HG03175 (cell line): Measurements from ENCODE around the gene TMEM140.
"Not testable (repeated sequence)": the region's sequence is repeated elsewhere in the genome, so short reads cannot be mapped to it uniquely, and the experiment has no call there.

Experiments
- ATAC-seq: cut with Tn5 transposase; IDR thresholded peaks from one replicate; pipeline ENCODE4 v1.9.1; 2021; ENCODE audit warnings: mild to moderate bottlenecking, moderate library complexity; ENCODE audit not compliant: unreplicated experiment

The TMEM140 gene

DNA sequence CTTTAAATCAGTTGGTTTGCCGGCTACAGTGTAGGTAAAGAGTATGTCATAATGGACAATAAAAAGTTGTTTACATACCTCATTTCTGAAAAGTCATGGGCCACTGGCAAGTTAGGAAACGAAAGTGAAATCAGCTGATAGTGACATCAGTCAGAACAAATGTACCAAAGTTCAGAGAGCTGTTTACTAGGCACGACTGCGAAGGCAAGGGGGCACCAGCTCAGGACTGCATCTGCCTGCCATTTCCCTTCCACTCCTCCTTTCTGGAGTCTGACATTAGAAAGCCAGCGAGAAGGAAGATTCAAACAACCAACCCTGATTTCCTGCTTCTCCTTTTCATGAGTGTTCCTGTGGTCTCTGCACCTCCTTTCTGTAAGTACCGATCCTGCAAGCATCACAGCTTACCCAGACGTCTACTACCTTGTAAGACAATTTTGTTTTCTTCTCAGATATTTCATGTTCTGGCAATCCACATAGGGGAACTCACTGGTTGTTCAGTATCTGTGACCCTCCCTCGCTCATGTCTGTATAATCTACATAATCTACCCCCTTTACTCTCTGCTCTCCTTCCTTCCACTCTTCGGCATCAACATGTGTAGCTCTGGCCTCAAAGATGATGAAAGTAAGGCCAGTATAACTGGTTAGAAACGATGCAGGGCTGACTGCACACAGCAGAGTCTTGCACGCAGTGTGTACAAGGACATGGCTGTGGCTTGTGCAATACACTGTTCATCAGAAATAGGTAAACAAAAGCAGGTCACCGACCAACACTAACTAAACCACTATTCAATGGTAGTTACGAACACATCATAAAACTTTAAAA is at the start of gene TMEM140:
Gene TMEM140 (plus strand): TSS at position 174 of the 823 bp plus-strand sequence. CDS start 16,370 bp downstream, outside the sequence.
- ATAC-seq, result peak; percentile 76

DNA sequence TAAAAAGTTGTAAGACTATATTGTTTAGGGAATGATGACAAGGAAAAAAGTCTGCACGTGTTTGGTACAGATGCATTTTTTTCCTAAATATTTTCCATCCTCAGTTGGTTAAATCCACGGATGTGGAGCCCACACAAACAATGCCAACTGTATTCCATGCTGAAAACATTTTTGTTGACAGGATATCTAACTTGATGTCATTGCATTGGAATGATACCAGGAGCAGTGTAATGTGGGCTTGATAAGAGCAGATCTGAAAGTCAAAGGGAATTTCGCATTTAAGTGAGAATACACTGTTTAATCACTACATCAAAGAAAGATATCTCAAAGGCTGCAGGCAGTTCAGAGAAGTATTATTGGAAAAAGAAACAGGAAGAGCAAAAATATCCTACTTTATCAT is 49.5 kb upstream of the TMEM140 start:
- ATAC-seq, result no peak

DNA sequence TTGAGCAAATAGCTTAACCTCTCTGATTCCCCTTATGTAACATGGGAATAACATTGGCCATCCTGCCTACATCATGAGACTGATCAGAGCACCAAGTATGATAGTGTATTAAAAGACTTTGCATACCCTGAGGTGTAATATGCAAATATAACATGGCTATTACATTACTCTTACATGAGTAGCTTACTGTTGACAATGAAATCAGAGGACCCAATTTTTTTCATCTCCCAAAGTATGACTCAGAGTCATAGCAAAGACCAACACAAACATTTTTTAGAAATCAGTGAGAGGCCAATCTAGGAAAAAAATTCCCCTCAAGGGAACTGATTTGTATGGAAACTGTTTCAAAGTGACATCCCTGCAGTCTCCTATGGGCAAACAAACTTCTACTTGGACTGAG is 47.0 kb upstream of the TMEM140 start:
- no peak for ATAC-seq

DNA sequence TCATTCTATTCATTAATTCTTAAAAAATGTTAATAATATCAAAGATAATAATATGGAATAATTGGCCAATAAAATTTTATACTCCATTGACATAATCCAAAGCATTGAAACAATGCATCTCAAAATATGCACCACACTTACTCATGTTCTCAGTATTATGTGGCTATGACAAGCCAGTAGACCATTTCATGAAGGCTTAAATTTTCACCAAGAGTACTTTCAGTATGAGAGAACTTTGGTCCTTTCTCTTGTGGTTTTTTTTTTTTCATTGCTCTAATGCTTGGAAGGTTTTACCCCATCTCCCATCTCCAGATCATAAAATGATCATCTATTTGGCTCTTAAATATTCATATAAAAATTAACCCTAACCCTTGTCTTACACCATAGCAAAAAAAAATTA is 45.5 kb upstream of the TMEM140 start:
- ATAC-seq, result peak; percentile 79

- no peak for ATAC-seq
Observed at GRCh38 chr7:135109562-135109961, 38.3 kb upstream of the TMEM140 start.

GRCh38 chr7:135109976-135110375 is 37.9 kb upstream of the TMEM140 start:
- ATAC-seq, result no peak

DNA sequence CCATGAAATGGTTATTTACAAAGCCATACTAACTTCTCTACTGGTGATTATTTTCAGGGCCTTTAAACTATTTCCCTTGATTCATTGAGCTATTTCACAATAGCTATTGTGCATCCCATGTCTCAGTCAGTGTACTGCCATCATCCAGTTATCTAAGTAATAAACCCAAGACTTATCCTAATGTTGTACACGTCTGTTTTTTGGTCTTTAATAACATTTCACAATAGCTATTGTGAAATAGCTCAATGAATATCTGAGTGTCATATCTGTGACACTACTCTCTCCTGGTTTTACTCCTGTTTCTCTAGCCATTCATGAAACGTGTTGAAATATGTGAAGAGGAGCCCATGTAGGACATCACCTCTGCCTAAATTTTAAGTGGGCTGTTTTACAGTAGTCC is 36.5 kb upstream of the TMEM140 start:
- ATAC-seq, result no peak

- no peak for ATAC-seq
Observed at GRCh38 chr7:135114622-135115021, 33.2 kb upstream of the TMEM140 start.

- no peak for ATAC-seq
Observed at GRCh38 chr7:135117096-135117495, 30.8 kb upstream of the TMEM140 start.

DNA sequence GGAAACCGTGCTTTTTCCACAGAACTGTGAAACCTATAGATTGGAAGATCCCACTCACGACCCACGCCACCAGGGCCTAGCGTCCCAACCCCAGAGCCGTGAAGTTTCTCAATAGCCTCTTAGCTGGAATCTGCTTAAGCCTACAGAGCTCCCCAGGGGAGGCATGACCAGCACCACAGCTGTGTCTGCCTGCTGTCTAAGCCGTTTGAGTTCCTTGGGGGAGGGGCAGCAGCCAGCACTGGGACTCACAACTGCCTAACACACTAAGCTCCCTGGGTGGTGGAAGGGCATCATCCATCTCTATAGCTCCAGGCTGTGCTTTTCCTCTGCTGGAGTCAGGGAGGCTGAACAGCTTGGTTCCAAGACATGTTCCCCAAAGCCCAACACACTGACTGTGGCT is 26.0 kb upstream of the TMEM140 start:
- ATAC-seq, result no peak

GRCh38 chr7:135124631-135125030 is 23.2 kb upstream of the TMEM140 start:
- not testable (repeated sequence) for ATAC-seq

GRCh38 chr7:135128931-135129330 is 18.9 kb upstream of the TMEM140 start:
- no peak for ATAC-seq

GRCh38 chr7:135129579-135129978 is 18.3 kb upstream of the TMEM140 start:
- ATAC-seq, result no peak

GRCh38 chr7:135143885-135144668 is 3.8 kb upstream of the TMEM140 start:
- ATAC-seq, result no peak

- ATAC-seq, result no peak
Observed at GRCh38 chr7:135147341-135147898, 452 bp upstream of the TMEM140 start.

- no peak for ATAC-seq
Observed at GRCh38 chr7:135150072-135150782, 2.4 kb downstream of the TMEM140 start.

DNA sequence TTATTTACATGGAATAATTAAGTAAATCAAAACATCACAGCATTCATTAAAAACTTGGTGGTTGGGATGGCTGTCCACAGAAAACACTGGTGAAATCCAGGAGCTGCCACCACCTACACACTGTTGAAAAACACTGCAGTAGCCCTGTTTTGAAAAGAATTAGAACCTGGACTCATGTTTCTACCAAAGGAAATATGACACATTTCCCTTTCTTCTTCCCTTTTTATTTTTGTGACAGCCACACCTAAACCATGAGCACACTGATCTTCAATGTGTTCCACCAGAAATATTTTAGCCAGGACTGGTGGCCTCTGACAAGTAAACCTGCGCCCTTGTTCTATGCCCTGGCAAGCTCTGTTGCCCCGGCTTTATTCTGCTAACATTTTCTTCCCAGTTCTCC is 3.3 kb downstream of the TMEM140 start:
- no peak for ATAC-seq

GRCh38 chr7:135151533-135151932 is 3.7 kb downstream of the TMEM140 start:
- no peak for ATAC-seq

GRCh38 chr7:135152442-135152841 is 4.6 kb downstream of the TMEM140 start:
- no peak for ATAC-seq

- no peak for ATAC-seq
Observed at GRCh38 chr7:135154734-135155133, 6.9 kb downstream of the TMEM140 start.

- ATAC-seq, result no peak
Observed at GRCh38 chr7:135156290-135156689, 8.4 kb downstream of the TMEM140 start.
